HG02759 (cell line): ENCODE data around the gene GALNT15.

Experiments
- ATAC-seq: cut with Tn5 transposase; IDR thresholded peaks from one replicate; pipeline ENCODE4 v1.9.1; 2021; ENCODE audit warnings: mild to moderate bottlenecking, moderate library complexity; ENCODE audit not compliant: unreplicated experiment

GALNT15 gene

DNA sequence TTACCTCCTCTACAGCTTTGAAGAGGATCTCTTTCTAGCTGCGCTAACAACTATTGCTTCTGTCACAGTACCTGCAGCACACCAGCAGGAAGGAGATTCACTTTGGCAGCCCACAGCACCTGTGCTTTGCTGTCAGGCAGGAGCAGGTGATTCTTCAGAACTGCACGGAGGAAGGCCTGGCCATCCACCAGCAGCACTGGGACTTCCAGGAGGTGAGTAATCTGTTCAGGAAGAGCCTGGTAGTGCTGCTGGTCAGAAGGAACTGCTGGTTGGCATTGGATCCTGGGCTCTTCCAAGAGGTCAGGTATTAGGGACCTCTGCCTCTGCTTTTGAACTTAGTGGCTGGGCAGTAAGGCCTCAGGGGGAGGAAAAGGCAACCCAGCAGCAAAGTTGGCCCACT, 48.1 kb downstream of the GALNT15 start:
- ATAC-seq = no peak

DNA sequence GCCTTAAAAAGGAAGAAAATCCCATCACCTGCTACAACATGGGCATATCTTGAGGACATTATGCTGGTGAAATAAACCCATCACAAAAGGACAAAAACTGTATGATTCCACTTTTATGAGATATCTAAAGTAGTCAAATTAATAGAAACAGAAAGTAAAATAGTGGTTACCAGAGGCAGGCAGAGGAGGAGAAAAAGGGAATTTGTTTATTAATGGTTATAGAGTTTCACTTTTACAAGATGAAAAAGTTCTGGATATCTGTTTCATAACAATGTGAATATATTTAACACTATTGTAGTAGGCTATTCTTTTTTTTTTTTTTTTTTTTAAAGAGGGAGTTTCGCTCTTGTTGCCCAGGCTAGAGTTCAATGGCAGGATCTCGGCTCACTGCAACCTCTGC, 49.8 kb downstream of the GALNT15 start:
- no peak for ATAC-seq

DNA sequence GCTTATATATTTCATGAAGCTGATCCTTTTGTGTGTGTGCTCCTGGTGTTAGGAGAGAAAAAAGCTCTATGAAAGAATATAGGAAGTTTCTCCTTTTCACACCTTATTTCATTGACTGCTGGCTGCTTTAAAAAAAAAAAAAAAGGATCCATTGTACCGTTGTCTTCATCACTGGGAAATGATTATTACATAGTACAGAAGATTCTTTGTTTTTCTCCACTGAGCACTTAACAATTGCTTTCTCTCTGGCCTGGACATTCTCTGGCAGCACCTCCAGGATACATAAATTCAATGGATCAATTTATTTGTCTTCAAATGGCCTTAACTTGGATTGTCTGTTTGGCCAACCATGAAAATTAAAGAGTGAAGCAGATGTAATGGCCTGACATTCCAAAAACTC, 53.1 kb downstream of the GALNT15 start:
- no peak for ATAC-seq

DNA sequence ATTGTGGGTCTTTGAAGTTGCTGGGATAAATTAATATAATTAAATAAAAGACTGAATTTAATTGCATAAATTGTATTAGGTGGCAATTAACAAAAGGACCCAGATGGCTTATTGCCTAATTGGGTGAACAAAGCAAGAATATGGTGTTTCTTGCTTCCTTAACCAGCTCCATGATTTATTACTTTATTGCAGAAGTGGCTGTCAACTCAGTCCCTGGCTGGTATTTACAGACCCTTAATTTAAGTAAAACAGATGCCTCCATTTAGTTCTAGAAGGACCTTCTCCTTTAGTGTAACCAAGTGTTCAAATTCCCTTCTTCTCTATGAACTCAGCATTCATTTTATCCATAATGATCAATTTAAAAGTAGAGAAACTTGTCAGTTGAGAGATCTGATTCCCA, 55.2 kb downstream of the GALNT15 start:
- no peak for ATAC-seq

DNA sequence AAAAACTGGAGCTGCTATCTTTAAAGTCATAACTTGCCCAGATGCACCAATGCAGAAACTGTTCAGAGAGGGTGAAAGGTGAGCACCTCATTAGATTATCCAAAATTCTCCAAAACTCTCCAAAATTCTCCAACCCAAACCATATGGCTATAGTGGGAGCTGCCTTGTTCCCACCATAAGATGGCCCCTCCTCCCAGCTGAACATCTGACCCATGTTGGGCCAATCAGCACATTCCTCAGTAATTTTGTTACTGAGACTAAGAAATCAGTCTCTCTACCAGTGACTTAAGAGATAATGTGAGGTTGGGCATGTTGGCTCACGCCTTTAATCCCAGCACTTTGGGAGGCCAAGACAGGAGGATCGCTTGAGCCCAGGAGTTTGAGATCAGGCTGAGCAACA, 57.5 kb downstream of the GALNT15 start:
- no peak for ATAC-seq

DNA sequence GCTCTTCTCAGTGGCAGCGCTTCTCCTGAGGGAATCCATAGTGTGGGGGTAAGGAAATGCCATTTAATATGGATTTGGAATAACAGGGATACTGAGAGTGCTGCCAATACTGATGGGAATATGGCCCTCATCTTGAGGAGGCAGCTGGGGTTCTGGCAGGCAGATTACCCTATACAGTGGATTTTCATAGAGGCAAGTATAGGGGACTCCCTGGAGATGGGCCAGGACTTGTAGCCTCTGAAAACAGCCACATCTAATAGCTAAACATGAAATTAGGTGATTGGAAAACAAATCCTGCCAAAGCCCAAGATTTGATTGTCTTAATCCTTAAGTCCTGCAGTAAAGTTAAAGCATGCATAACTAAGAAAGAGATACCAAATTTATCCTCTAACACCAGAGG, 59.3 kb downstream of the GALNT15 start:
- no peak for ATAC-seq

DNA sequence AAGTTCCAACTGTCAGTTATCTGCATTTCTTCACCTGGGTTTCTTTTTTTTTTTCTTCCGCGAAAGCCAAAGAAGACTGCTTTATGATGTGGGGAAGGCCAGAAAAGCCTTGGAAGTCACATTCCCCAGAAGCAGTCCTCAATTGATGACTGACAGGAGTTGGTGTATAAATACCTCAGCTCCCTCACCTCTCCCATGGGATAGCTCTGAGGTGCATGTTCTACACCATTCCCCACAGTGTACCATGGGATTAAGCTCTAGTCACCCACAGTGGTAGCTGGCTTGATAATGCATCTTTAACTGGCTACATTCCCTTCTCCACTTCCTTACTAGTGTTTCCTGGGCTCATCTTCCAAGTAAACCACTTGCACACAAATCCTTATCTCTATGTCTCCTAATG, 59.8 kb downstream of the GALNT15 start:
- no peak for ATAC-seq

DNA sequence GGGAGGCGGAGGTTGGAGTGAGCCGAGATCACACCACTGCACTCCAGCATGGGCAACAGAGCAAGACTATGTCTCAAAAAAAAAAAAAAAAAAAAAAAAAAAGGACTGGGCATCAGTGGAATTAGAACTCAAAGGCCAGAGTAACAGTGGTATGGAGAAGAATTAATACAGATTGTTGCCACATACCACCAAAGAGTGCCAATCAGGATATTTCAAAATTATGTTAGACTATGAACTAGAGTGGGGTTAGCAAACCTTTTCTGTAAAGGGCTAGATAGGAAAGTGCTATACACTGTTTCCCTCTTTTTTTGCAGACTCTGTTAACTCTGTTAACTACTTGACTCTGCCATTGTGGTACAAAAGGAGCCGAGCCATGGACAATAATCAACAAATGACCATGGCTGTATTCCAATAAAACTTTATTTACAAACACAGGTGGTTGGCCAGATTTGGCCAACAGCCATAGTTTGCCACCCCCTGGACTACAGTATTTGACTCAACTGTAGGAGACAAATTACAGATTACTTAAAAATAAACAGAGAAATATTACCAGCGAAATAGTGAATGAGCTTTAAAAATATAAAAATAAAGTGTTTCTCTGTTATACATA, 61.7 kb downstream of the GALNT15 start:
- no peak for ATAC-seq

DNA sequence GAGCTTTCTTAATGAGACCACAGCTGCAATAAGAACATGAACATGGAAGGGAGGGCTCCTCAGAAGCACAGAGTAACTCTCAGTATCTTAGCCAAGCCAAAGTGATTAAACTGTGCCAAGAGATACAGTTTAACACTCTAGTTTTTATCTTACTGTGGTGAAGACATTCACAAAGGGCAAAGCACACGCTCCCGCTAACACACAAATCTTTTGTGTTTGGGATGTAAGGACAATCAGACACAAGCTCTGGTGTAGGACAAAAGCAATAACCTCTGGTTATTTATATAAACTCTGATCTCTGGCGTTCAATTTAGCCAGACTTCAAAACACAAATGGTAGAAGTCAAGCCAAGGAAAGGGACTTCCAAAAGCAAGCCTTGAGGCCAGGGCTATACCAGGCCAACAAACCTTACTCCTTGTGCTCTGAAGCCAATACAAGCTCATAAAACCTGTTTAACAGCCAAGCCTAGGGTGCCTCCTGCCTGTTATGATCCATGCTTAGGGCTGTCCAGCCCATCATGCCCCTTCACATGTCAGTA, 62.4 kb downstream of the GALNT15 start:
- no peak for ATAC-seq

DNA sequence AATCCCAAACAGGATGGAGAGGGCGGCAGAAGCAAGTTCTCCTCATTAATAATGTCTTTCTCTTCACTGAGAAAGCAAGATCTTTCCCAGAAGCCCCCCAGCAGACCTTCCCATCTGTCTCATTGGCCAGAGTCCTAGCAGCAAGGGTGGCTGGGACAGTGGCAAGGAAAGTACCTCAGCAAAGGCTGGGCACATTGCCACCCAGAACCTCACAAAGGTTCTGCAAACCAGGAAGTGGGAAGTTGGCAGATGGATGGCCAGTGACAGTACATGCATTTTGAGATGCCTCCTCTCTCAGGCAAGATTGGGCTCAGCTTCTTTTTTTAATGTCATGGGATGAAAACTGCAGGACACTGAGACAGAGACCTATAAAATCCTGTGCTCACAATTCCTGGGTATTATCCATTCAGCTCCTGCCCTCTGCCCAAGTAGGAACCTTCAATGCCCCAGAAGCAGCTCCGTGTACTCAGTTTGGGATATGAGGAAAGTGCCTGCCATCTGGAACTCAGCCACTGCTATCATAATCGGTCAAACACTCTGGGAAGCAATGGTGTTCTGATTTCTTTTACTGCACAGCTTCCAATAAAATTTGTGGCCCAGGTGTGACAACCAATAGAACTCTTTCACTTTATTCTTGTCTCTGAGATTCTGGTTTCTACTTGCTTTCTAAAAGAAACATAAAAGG, 64.7 kb downstream of the GALNT15 start:
- ATAC-seq = no peak

DNA sequence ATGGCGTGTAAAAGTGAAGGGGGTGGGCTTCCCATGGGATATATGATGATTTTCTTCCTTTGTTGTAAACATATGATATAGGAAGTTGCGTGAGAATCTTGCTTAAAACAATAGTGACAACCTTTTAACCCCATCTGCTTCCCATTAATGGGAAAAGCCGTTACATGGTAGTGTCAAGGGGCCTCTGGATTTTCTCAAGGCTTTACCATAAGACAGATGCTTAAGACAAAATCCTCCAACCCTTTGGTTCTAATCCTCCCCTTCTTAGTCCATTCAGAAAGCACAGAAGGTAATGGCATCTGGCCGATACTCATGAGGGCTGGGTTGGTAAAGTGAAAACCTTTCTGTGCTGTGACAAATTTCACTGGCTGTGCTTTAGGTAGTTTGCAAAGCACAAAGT, 65.3 kb downstream of the GALNT15 start:
- no peak for ATAC-seq

DNA sequence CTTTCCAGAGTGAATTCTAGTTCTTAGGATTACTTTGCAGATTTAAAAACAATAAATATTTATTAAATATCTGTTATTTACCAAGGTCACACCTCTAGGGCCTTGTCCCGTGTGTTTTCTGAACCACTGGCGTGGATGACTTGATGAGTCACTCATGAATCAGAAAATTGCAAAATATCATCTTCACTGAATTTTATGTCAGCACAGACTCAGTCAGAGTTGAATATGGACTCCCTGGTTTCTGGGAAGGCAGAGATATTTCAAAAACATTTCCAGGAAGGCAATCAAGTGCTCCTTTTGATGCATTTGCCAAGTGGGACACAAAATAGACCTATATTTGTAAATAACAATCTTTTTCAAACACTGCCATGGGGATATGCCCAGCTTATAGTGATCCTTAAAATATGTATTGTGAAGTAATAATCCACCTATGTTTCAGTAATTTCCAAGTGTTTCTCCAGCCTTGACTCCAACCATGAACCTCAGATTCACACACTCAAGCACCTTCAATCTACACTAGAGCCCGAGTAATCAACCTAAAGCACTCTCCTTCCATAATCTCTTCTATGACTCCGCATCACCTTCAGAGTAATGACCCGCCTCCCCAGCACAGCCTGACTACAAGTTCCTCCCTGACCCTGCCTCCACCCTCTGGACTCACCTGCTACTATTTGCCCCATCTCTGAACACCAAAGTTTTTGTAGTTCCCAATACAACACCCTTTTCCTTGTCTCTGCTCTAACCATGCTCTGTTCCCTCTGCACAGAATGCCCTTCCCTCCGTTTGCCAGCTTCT, 65.9 kb downstream of the GALNT15 start:
- no peak for ATAC-seq

DNA sequence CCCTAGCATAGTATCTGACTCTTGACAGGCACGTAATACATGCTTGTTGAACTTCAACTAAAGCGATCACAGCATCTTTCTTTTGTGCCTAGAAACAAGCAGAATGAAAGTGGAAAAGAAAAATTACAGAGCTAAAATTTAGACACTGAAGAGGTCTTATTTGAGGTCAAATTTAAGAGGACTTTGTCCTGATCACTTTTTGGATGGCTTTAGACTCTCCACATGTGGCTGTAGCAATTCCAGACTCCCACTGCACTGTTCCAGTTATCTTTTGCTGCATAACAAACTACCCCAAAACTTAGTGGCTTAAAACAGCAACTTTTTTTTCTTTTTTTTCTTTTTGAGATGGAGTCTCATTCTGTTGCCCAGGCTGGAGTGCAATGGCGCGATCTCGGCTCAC, 66.7 kb downstream of the GALNT15 start:
- ATAC-seq = no peak

DNA sequence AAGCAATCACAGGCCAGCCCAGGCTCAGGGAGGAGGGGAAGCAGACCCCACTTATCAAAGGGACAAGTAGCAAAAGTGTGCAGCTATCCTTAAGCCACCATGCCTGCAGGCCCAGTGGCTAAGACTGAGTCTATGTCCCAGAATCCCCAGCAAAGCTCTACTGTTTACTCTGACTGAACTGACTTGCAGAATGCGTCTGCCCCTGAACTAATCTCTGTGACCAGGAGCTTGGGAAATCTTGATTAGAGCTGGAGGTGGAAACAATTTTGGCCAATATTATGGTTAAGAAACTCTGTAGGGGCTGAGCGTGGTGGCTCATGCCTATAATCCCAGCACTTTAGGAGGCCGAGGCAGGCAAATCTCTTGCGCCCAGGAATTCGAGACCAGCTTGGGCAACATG, 67.7 kb downstream of the GALNT15 start:
- ATAC-seq = no peak

DNA sequence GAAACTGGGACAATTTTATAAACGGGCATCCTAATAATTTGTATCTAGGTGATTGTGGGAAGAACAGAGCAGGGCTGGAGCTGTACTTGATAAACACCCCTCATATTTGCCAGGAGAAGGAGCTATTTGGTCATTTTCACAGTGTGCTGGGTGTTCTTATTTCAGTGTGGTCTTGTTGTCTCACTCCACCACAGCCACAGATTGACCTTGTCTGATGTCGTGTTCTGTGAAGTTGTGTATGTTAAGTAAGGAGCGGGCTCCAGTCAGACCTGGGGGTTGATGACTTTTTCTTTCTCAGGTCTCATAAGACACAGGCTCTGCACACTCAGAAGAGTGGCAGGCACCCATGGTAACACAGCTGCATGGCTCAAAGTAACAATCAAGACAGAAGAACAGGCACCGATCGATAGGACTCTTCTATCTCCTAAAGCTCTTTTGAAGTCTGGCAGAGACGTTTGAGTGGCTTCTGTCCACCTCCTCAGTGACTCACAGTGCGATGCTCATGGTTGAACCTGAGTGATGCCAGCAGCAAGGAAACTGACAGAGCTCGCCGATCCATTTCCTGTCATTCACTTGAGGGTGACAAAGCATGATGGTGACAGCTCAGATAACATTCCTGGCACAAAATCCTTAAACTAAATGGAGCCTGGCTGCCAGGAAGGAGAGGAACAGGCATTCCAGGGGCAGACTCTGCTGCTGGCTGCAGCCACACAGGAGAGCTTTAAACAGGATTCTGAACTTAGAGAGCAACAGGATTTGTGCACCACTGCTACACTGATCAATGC, 69.4 kb downstream of the GALNT15 start:
- ATAC-seq = no peak

DNA sequence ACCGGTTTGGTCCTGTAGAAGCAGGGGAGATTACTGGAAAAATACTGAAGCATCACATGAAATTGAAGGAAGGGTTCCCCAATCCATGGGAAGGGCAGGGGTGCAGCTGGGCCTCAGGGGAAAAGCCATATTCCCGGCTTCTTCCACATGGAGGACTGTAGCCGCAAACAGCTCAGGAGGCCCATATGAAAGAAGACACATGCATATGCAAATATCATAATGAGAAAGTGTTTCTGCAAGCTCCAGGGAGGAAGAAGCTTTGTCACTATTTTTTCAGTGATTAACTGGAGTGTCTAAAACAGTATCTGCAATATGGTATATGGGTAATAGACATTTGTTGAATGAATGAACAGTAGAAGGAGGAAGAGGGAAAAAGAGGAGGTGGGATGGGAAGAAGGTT, 71.1 kb downstream of the GALNT15 start:
- ATAC-seq = no peak

DNA sequence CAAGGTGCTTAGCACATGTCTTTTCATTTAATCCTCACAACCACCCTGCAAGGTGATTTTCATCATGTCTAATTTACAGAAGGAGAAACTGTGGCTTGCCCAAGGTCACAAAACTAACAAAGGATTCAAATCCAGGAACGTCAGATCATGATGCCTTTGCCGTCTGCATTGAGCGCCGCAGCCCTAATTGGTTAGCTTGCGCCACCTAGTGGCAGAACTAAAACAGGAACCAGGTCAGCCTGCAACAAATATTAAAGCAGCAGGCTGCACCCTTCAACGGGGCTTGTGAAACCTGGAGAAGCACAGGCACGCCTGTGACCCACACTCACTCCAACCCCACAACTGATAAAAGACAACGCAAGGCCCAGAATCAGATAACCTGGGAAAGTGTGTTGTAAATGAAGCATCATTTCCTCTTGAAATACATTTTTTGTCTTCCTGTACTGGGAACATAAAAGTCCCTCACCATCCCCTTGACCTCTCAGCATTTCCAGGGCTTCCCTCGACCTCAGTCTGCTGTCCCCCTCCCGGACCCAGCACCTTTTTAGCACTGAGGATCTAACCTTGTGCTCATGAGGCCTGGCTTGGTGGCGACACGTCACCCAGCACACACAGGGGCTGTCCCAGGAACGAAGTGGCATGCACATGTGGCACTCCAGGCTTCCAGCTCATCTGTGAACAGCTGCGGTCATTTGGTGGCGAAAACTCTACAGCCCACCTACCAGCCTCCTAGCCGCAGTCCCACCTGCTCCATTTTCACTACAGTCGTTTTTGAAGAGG, 73.0 kb downstream of the GALNT15 start:
- ATAC-seq = peak; percentile 80

DNA sequence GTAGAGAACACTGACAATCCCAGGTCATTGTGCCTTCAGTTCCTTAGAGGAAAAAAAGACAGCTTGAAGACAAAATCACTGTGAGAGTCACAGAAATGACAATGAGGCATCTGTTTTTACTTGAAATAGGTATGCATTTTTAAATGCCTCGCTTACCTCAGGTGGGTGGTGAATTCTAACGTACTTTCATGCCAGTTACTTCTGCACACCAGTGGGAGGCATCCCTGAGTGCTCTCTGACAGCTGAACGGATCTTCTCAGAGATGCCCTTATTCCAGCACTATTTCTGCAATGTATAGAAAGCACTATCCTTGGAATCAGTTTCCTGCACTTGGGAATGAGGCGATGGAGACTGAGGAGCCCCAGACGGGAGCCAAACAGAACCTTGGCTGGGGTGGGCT, 74.1 kb downstream of the GALNT15 start:
- no peak for ATAC-seq

DNA sequence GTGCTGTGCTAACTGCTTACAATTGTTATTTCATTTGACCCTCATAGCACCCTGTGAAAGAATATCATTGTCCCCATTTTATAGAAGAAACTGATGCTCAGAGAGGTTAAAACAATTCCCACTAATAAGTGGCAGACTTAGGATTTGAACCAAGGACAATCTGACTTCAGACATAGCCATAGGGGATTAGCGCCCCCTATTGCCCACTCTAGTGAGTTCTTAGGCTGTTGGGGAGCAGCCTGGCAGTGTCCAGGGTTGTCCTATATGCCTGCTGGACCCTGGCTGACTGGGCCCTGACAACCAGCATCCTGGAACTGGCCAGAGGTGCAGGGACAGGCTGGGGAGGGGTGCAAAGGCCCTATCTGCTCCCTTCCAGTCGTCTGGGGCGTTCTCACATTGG, 74.9 kb downstream of the GALNT15 start:
- no peak for ATAC-seq

DNA sequence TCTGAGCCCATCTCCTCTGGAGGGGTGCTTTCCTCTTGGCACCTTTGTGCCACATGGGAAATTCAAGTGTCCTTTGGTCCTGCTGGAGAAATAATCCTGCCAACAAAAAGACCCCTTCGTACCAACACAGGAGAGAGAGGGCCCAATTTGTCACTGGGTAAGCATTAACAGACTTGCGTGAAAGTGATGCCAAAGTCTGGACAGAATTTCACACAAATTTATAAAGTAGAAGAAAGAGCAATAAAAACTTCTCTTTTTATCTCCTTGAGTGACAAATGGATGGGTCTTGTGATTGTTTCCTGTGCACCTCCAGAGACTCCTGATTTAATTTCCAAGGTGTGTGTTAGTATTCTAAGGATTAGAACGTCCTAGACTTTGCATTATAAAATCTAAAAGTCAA, 75.4 kb downstream of the GALNT15 start:
- ATAC-seq = no peak
